WTC11 (cell line): ENCODE results near the gene HIP1R. TPM values are rescaled to one million over a fixed set of nuclear protein-coding genes. Genes with fewer than 3 reads are reported as not detected.

Experiments used
- ATAC-seq: fragments of 200-7000 bp; cut with Tn5 transposase; 2 replicates; pipeline ENCODE4 v1.10.0; 2021; ENCODE audit warnings: mild to moderate bottlenecking, moderate library complexity
- CTCF ChIA-PET: fragments of 300-600 bp; sonication (Branson Sonifier 250); formaldehyde crosslinking; loops from one replicate; lab custom pipeline; 2021; ENCODE audit warnings: antibody characterized with exemption; lab: Charles Lee
- POLR2A ChIA-PET: fragments of 350-600 bp; sonication (Branson Sonifier 250); formaldehyde crosslinking; loops from one replicate; lab custom pipeline; 2021; ENCODE audit warnings: antibody characterized with exemption; lab: Charles Lee
- DNase-seq: peaks from one replicate; pipeline ENCODE4 v3.0.0; 2021; ENCODE audit warnings: low spot score
- H3K27ac Mint-ChIP-seq: 2 replicates; pipeline ENCODE4 v1.8.0; 2021; ENCODE audit warnings: mixed read lengths
- H3K27me3 Mint-ChIP-seq: 2 replicates; pipeline ENCODE4 v1.8.0; 2021; ENCODE audit warnings: low read depth, mild to moderate bottlenecking, moderate library complexity, mixed read lengths
- H3K36me3 Mint-ChIP-seq: 2 replicates; pipeline ENCODE4 v1.8.0; 2021; ENCODE audit warnings: mixed read lengths
- H3K4me1 Mint-ChIP-seq: 2 replicates; pipeline ENCODE4 v1.8.0; 2022; ENCODE audit warnings: mixed read lengths
- H3K4me3 Mint-ChIP-seq: 2 replicates; pipeline ENCODE4 v1.8.0; 2021; ENCODE audit warnings: mild to moderate bottlenecking, moderate library complexity, mixed read lengths
- H3K9me3 Mint-ChIP-seq: 2 replicates; pipeline ENCODE4 v1.8.0; 2021; ENCODE audit warnings: mixed read lengths
- E2F4 ChIP-seq: sonication (generic); formaldehyde crosslinking; IDR thresholded peaks from 2 replicates; pipeline ENCODE4 v1.8.1; 2022; ENCODE audit warnings: low read depth, mild to moderate bottlenecking, moderate library complexity, missing genetic modification reagents, borderline replicate concordance
- ETV6 ChIP-seq: sonication (generic); formaldehyde crosslinking; IDR thresholded peaks from 2 replicates; pipeline ENCODE4 v1.8.1; 2022; ENCODE audit warnings: mild to moderate bottlenecking, missing genetic modification reagents
- HMGA2 ChIP-seq: fragments of 250-450 bp; sonication (Bioruptor Pico); IDR thresholded peaks from 2 replicates; pipeline ENCODE4 v1.4.0; 2021; ENCODE audit warnings: mild to moderate bottlenecking, moderate library complexity
- IRF2 ChIP-seq: sonication (generic); formaldehyde crosslinking; IDR thresholded peaks from 2 replicates; pipeline ENCODE4 v1.8.0; 2022; ENCODE audit warnings: low read depth, missing genetic modification reagents, borderline replicate concordance
- JAZF1 ChIP-seq: fragments of 250-450 bp; sonication (Bioruptor Pico); IDR thresholded peaks from 2 replicates; pipeline ENCODE4 v1.9.0; 2021; ENCODE audit warnings: moderate library complexity, mild to moderate bottlenecking, inconsistent platforms
- MLX ChIP-seq: sonication (generic); formaldehyde crosslinking; IDR thresholded peaks from 2 replicates; pipeline ENCODE4 v1.8.1; 2023; ENCODE audit warnings: mild to moderate bottlenecking, missing genetic modification reagents, moderate library complexity
- NFE2L1 ChIP-seq: sonication (generic); formaldehyde crosslinking; IDR thresholded peaks from 2 replicates; pipeline ENCODE4 v1.8.1; 2023; ENCODE audit warnings: missing genetic modification reagents
- NR1H2 ChIP-seq: sonication (generic); formaldehyde crosslinking; IDR thresholded peaks from 2 replicates; pipeline ENCODE4 v1.9.0; 2021; ENCODE audit warnings: mild to moderate bottlenecking, moderate library complexity, missing genetic modification reagents
- NR2C2 ChIP-seq: sonication (generic); formaldehyde crosslinking; IDR thresholded peaks from 2 replicates; pipeline ENCODE4 v1.8.0; 2022; ENCODE audit warnings: mild to moderate bottlenecking, missing genetic modification reagents
- PRRX2 ChIP-seq: fragments of 250-450 bp; sonication (Bioruptor Pico); IDR thresholded peaks from 2 replicates; pipeline ENCODE4 v1.8.0; 2021; ENCODE audit warnings: mild to moderate bottlenecking
- SOX15 ChIP-seq: fragments of 250-450 bp; sonication (Bioruptor Pico); IDR thresholded peaks from 2 replicates; pipeline ENCODE4 v1.9.0; 2021; ENCODE audit warnings: mild to moderate bottlenecking
- ZNF317 ChIP-seq: sonication (generic); formaldehyde crosslinking; IDR thresholded peaks from 2 replicates; pipeline ENCODE4 v1.8.1; 2023; ENCODE audit warnings: low read depth, mild to moderate bottlenecking, moderate library complexity, missing genetic modification reagents, borderline replicate concordance
- ZNF396 ChIP-seq: fragments of 250-450 bp; sonication (Bioruptor Pico); IDR thresholded peaks from 2 replicates; pipeline ENCODE4 v1.8.0; 2021; ENCODE audit warnings: mild to moderate bottlenecking, moderate library complexity, borderline replicate concordance
- ZNF416 ChIP-seq: fragments of 250-450 bp; sonication (Bioruptor Pico); IDR thresholded peaks from 2 replicates; pipeline ENCODE4 v1.9.0; 2021; ENCODE audit warnings: mild to moderate bottlenecking, inconsistent platforms
- total RNA-seq: library from RNA; stranded (reverse); gene quantifications from 3 replicates; pipeline ENCODE4 v1.2.3, GENCODE V29; 2021
- TF ChIP-seq, protein P1 (sequence below): sonication (generic); formaldehyde crosslinking; IDR thresholded peaks from 2 replicates; pipeline ENCODE4 v1.8.1; 2022; ENCODE audit warnings: mild to moderate bottlenecking, missing genetic modification reagents, moderate library complexity, borderline replicate concordance
- TF ChIP-seq, protein P2 (sequence below): sonication (generic); formaldehyde crosslinking; IDR thresholded peaks from 2 replicates; pipeline ENCODE4 v1.8.0; 2023; ENCODE audit warnings: missing genetic modification reagents
- TF ChIP-seq, protein P3 (sequence below): sonication (generic); formaldehyde crosslinking; IDR thresholded peaks from 2 replicates; pipeline ENCODE4 v1.8.1; 2022; ENCODE audit warnings: missing genetic modification reagents, borderline replicate concordance

The HIP1R gene
- total RNA-seq, 1 experiment from 2014 or later = 45.2 TPM

DNA sequence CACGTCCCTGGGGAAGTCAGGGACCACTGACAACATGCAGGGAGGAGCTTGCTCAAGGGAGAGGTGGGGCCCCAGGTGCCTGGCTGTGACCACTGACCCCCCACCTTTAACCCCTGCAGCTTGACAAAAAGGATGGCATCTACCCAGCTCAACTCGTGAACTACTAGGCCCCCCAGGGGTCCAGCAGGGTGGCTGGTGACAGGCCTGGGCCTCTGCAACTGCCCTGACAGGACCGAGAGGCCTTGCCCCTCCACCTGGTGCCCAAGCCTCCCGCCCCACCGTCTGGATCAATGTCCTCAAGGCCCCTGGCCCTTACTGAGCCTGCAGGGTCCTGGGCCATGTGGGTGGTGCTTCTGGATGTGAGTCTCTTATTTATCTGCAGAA, 26.3 kb downstream of the HIP1R start:
- peaks cover 24% of the 10 kb centered on the region for H3K27me3 Mint-ChIP-seq
- H3K4me3 Mint-ChIP-seq = no peak overlapping the region
- no peaks in the 10 kb centered on the region for H3K4me1 Mint-ChIP-seq
- H3K36me3 Mint-ChIP-seq = no peaks in the 10 kb centered on the region
- H3K9me3 Mint-ChIP-seq = no peaks in the 10 kb centered on the region
- no peak overlapping the region for H3K27ac Mint-ChIP-seq
- no peak for ATAC-seq
- TF ChIP-seq SOX15 (no peak), MLX (CRISPR knock-in tag) (no peak), IRF2 (CRISPR knock-in tag) (no peak), NR2C2 (CRISPR knock-in tag) (no peak), ETV6 (CRISPR knock-in tag) (no peak), HMGA2 (CRISPR knock-in tag) (no peak), ZNF317 (CRISPR knock-in tag) (no peak), E2F4 (CRISPR knock-in tag) (no peak), ZNF396 (CRISPR knock-in tag) (no peak), NR1H2 (CRISPR knock-in tag) (no peak)
- TF ChIP-seq, protein P1, sequence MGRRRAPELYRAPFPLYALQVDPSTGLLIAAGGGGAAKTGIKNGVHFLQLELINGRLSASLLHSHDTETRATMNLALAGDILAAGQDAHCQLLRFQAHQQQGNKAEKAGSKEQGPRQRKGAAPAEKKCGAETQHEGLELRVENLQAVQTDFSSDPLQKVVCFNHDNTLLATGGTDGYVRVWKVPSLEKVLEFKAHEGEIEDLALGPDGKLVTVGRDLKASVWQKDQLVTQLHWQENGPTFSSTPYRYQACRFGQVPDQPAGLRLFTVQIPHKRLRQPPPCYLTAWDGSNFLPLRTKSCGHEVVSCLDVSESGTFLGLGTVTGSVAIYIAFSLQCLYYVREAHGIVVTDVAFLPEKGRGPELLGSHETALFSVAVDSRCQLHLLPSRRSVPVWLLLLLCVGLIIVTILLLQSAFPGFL (CRISPR knock-in tag) = no peak
- TF ChIP-seq, all 79 proteins: peak for 0
- CTCF ChIA-PET = interaction anchor here (0.8 to 6.6 kb wide), 14 partner anchors 10 to 377 kb away, joined by 3 to 67 read pairs (median 9); partner anchors contain the start of genes ABCB9 and HIP1R
- peak; percentile 10 for DNase-seq
- POLR2A ChIA-PET = no interaction called here

GRCh38 chr12:122862110-122862634, 26.9 kb downstream of the HIP1R start:
- TF ChIP-seq, protein P2, sequence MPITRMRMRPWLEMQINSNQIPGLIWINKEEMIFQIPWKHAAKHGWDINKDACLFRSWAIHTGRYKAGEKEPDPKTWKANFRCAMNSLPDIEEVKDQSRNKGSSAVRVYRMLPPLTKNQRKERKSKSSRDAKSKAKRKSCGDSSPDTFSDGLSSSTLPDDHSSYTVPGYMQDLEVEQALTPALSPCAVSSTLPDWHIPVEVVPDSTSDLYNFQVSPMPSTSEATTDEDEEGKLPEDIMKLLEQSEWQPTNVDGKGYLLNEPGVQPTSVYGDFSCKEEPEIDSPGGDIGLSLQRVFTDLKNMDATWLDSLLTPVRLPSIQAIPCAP (CRISPR knock-in tag) = no peak
- TF ChIP-seq, protein P3, sequence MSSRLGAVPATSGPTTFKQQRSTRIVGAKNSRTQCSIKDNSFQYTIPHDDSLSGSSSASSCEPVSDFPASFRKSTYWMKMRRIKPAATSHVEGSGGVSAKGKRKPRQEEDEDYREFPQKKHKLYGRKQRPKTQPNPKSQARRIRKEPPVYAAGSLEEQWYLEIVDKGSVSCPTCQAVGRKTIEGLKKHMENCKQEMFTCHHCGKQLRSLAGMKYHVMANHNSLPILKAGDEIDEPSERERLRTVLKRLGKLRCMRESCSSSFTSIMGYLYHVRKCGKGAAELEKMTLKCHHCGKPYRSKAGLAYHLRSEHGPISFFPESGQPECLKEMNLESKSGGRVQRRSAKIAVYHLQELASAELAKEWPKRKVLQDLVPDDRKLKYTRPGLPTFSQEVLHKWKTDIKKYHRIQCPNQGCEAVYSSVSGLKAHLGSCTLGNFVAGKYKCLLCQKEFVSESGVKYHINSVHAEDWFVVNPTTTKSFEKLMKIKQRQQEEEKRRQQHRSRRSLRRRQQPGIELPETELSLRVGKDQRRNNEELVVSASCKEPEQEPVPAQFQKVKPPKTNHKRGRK (CRISPR knock-in tag) = no peak
- TF ChIP-seq PRRX2 (CRISPR knock-in tag) (no peak), JAZF1 (CRISPR knock-in tag) (no peak), NFE2L1 (CRISPR knock-in tag) (no peak), ZNF416 (CRISPR knock-in tag) (no peak)
- ChIA-PET CTCF (interaction anchor here (0.6 to 6.6 kb wide), 7 partner anchors 9 to 221 kb away, joined by 3 to 67 read pairs (median 10); partner anchors contain the start of genes ABCB9 and HIP1R), POLR2A (no interaction called here)
- Mint-ChIP-seq H3K36me3 (no peaks in the 10 kb centered on the region), H3K4me1 (no peaks in the 10 kb centered on the region), H3K27ac (no peak overlapping the region), H3K9me3 (no peaks in the 10 kb centered on the region), H3K27me3 (peaks cover 28% of the 10 kb centered on the region), H3K4me3 (no peak overlapping the region)
- no peak for ATAC-seq
- peak; percentile 9 for DNase-seq
